HepG2 (cell line): ENCODE results near the gene ADGRB2. TPM values are rescaled to one million over a fixed set of nuclear protein-coding genes. Genes with fewer than 3 reads are reported as not detected.

Source experiments
- ARHGAP35 ChIP-seq: sonication (generic); formaldehyde crosslinking; IDR thresholded peaks from 2 replicates; pipeline ENCODE4 v1.9.0; 2022; ENCODE audit warnings: mild to moderate bottlenecking, inconsistent platforms, moderate library complexity, missing genetic modification reagents, borderline replicate concordance
- HMGXB3 ChIP-seq: sonication (generic); formaldehyde crosslinking; IDR thresholded peaks from 2 replicates; pipeline ENCODE4 v1.4.0; 2020; ENCODE audit warnings: missing genetic modification reagents, borderline replicate concordance
- HNRNPUL1 ChIP-seq: fragments of 200-400 bp; formaldehyde crosslinking; IDR thresholded peaks from 2 replicates; pipeline ENCODE4 v1.6.1; 2017; ENCODE audit warnings: low read depth, mild to moderate bottlenecking, low read length, moderate library complexity
- KMT2A ChIP-seq: sonication (generic); formaldehyde crosslinking; IDR thresholded peaks from 2 replicates; pipeline ENCODE4 v1.4.0; 2020; ENCODE audit warnings: missing genetic modification reagents
- NR0B2 ChIP-seq: sonication (generic); formaldehyde crosslinking; IDR thresholded peaks from 2 replicates; pipeline ENCODE4 v1.4.0; 2020; ENCODE audit warnings: mild to moderate bottlenecking, missing genetic modification reagents
- PHF20 ChIP-seq: sonication (generic); formaldehyde crosslinking; IDR thresholded peaks from 2 replicates; pipeline ENCODE4 v1.5.0; 2020; ENCODE audit warnings: mild to moderate bottlenecking, missing genetic modification reagents
- RBM39 ChIP-seq: fragments of 200-400 bp; formaldehyde crosslinking; IDR thresholded peaks from one replicate; pipeline ENCODE4 v1.6.1; 2018; ENCODE audit warnings: antibody characterized with exemption, mild to moderate bottlenecking, low read depth, low read length; ENCODE audit not compliant: poor library complexity, severe bottlenecking
- SRF ChIP-seq: IDR thresholded peaks from 2 replicates; pipeline ENCODE4 v1.6.1; 2011; ENCODE audit warnings: mild to moderate bottlenecking, low read depth, low read length, moderate library complexity
- XBP1 ChIP-seq: sonication (generic); formaldehyde crosslinking; IDR thresholded peaks from 2 replicates; pipeline ENCODE4 v1.5.0; 2020; ENCODE audit warnings: missing genetic modification reagents
- ZNF10 ChIP-seq: sonication (generic); formaldehyde crosslinking; IDR thresholded peaks from 2 replicates; pipeline ENCODE4 v1.4.0; 2020; ENCODE audit warnings: mild to moderate bottlenecking, low read depth, missing genetic modification reagents, borderline replicate concordance
- ZNF138 ChIP-seq: sonication (generic); formaldehyde crosslinking; IDR thresholded peaks from 2 replicates; pipeline ENCODE4 v1.5.0; 2020; ENCODE audit warnings: mild to moderate bottlenecking, low read depth, missing genetic modification reagents
- ZNF589 ChIP-seq: sonication (generic); formaldehyde crosslinking; conservative IDR thresholded peaks from 2 replicates; pipeline ENCODE4 v1.8.0; 2022; ENCODE audit warnings: mild to moderate bottlenecking, moderate library complexity, missing genetic modification reagents
- ZNF615 ChIP-seq: sonication (generic); formaldehyde crosslinking; IDR thresholded peaks from 2 replicates; pipeline ENCODE4 v1.5.0; 2020; ENCODE audit warnings: mild to moderate bottlenecking, missing genetic modification reagents, borderline replicate concordance
- ZNF776 ChIP-seq: sonication (generic); formaldehyde crosslinking; IDR thresholded peaks from 2 replicates; pipeline ENCODE4 v1.4.0; 2020; ENCODE audit warnings: mild to moderate bottlenecking, missing genetic modification reagents
- polyA plus RNA-seq, 8 experiments: library from polyadenylated mRNA; depleted of rRNA in 3 of 8; stranded (reverse) in 7 of 8; unstranded in 1 of 8; fragments of >200 nt; fragmentation: Illumina TruSeq in 4 of 8; extraction: Trizol in 4 of 8; gene quantifications; 2 replicates each; pipeline versions ENCODE4 v1.2.1 to v1.2.3, GENCODE V29; 2011 to 2016; ENCODE audit warnings: low read depth in 4 of 8, missing spikeins in 1 of 8, mixed read lengths in 1 of 8; ENCODE audit not compliant: insufficient read depth in 1 of 8
- total RNA-seq, 5 experiments: library from RNA; depleted of rRNA; stranded (reverse); fragments of >200 nt; fragmentation: Illumina TruSeq; extraction: Trizol; gene quantifications; 2 replicates each; pipeline ENCODE4 v1.2.3, GENCODE V29; 2016; ENCODE audit warnings: low read depth in 1 of 5
- TF ChIP-seq, protein P1 (sequence below): sonication (generic); formaldehyde crosslinking; IDR thresholded peaks from 2 replicates; pipeline ENCODE4 v1.5.0; 2020; ENCODE audit warnings: mild to moderate bottlenecking, missing genetic modification reagents
- TF ChIP-seq, protein P2 (sequence below): sonication (generic); formaldehyde crosslinking; IDR thresholded peaks from 2 replicates; pipeline ENCODE4 v1.8.1; 2023; ENCODE audit warnings: missing genetic modification reagents, mild to moderate bottlenecking, borderline replicate concordance
- TF ChIP-seq, protein P3 (sequence below): sonication (generic); formaldehyde crosslinking; IDR thresholded peaks from 2 replicates; pipeline ENCODE4 v1.5.0; 2020; ENCODE audit warnings: mild to moderate bottlenecking, missing genetic modification reagents

Gene ADGRB2
- total and polyA plus RNA-seq, 2 of the 13 experiments (the other 11 are each of a cell fraction or from before 2014, with no cell fraction given) = 0.03 to 0.09 TPM

DNA sequence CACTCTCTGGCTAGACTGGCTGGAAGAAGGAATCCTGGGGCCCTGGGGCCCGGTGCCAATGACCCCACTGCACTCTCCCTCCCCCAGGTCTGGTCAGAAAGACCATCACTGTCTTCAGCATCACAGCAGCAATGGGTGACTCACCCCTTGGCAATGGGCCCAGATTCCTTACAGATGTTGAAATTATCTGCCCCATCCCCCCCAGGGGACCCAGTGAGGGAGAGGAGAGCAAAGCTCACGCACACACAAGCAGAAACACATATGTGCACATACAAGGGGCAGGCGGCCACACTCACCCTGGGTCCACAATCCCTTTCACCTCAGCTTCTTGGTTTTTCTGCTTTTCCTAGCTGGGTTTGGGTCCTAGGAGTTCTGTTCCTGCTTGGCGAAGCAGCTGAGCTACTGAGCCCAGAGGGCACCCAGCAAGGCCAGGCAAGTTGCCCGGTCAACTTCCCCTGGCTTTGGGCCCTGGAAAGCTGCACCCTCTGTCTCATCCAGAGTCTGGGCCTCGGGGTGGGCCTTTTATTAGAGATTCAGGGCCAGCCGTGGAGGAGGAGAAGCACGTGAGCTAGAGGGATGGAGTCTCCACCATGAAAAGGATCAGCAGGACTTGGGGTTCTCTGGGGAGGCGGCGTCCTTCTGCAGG lies 62.9 kb downstream of the ADGRB2 start (continued):
- TF ChIP-seq SRF = no peak
- TF ChIP-seq RBM39 = no peak
- TF ChIP-seq ZNF589 (CRISPR knock-in tag) = no peak
- TF ChIP-seq NR0B2 (CRISPR knock-in tag) = 0 out of 2 replicates have a peak, but pooled peaks have one; percentile 17
- TF ChIP-seq ZNF615 (CRISPR knock-in tag) = no peak
- TF ChIP-seq ZNF776 (CRISPR knock-in tag) = no peak
- no peak for TF ChIP-seq ZNF138
- TF ChIP-seq, protein P1, sequence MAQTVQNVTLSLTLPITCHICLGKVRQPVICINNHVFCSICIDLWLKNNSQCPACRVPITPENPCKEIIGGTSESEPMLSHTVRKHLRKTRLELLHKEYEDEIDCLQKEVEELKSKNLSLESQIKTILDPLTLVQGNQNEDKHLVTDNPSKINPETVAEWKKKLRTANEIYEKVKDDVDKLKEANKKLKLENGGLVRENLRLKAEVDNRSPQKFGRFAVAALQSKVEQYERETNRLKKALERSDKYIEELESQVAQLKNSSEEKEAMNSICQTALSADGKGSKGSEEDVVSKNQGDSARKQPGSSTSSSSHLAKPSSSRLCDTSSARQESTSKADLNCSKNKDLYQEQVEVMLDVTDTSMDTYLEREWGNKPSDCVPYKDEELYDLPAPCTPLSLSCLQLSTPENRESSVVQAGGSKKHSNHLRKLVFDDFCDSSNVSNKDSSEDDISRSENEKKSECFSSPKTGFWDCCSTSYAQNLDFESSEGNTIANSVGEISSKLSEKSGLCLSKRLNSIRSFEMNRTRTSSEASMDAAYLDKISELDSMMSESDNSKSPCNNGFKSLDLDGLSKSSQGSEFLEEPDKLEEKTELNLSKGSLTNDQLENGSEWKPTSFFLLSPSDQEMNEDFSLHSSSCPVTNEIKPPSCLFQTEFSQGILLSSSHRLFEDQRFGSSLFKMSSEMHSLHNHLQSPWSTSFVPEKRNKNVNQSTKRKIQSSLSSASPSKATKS = no peak
- TF ChIP-seq HNRNPUL1 = no peak
- TF ChIP-seq XBP1 (CRISPR knock-in tag) = no peak
- TF ChIP-seq, protein P2, sequence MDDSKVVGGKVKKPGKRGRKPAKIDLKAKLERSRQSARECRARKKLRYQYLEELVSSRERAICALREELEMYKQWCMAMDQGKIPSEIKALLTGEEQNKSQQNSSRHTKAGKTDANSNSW (CRISPR knock-in tag) = no peak
- TF ChIP-seq, protein P3, sequence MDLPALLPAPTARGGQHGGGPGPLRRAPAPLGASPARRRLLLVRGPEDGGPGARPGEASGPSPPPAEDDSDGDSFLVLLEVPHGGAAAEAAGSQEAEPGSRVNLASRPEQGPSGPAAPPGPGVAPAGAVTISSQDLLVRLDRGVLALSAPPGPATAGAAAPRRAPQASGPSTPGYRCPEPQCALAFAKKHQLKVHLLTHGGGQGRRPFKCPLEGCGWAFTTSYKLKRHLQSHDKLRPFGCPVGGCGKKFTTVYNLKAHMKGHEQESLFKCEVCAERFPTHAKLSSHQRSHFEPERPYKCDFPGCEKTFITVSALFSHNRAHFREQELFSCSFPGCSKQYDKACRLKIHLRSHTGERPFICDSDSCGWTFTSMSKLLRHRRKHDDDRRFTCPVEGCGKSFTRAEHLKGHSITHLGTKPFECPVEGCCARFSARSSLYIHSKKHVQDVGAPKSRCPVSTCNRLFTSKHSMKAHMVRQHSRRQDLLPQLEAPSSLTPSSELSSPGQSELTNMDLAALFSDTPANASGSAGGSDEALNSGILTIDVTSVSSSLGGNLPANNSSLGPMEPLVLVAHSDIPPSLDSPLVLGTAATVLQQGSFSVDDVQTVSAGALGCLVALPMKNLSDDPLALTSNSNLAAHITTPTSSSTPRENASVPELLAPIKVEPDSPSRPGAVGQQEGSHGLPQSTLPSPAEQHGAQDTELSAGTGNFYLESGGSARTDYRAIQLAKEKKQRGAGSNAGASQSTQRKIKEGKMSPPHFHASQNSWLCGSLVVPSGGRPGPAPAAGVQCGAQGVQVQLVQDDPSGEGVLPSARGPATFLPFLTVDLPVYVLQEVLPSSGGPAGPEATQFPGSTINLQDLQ (CRISPR knock-in tag) = peak; percentile 64; the same call in 1 of the 2 replicates
- peak; percentile 31; the same call in 1 of the 2 replicates for TF ChIP-seq PHF20 (CRISPR knock-in tag)
- no peak for TF ChIP-seq ARHGAP35 (CRISPR knock-in tag)
- no peak for TF ChIP-seq KMT2A (CRISPR knock-in tag)
- peak; percentile 64; the same call in 1 of the 2 replicates for TF ChIP-seq HMGXB3 (CRISPR knock-in tag)
- no peak for TF ChIP-seq ZNF10 (CRISPR knock-in tag)
